H9 (cell line): Measurements from ENCODE around the gene KLF17. TPM values are rescaled to one million over a fixed set of nuclear protein-coding genes. Genes with fewer than 3 reads are reported as not detected.

Experiments used
- DNase-seq: peaks from one replicate; pipeline ENCODE4 v3.0.0-alpha.2; 2017
- H2AFZ ChIP-seq: one replicate; pipeline ENCODE4 v1.6.1; 2013; ENCODE audit warnings: mild to moderate bottlenecking, low read length, control low read depth, moderate library complexity
- H2AK5ac ChIP-seq: 2 replicates; pipeline ENCODE4 v1.6.1; 2013; ENCODE audit warnings: low read length, control low read depth, mixed read lengths; ENCODE audit not compliant: insufficient read length
- H2BK120ac ChIP-seq: one replicate; pipeline ENCODE4 v1.6.1; 2013; ENCODE audit warnings: low read depth, mild to moderate bottlenecking, low read length, control low read depth, inconsistent platforms; ENCODE audit not compliant: poor library complexity, severe bottlenecking
- H2BK12ac ChIP-seq: 2 replicates; pipeline ENCODE4 v1.6.1; 2013; ENCODE audit warnings: low read length, control low read depth, mixed read lengths, low read depth; ENCODE audit not compliant: insufficient read length
- H2BK15ac ChIP-seq: 2 replicates; pipeline ENCODE4 v1.6.1; 2013; ENCODE audit warnings: low read depth, low read length, control low read depth
- H2BK20ac ChIP-seq: one replicate; pipeline ENCODE4 v1.6.1; 2013; ENCODE audit warnings: low read depth, mild to moderate bottlenecking, low read length, control low read depth, inconsistent platforms; ENCODE audit not compliant: poor library complexity, severe bottlenecking
- H2BK5ac ChIP-seq: 2 replicates; pipeline ENCODE4 v1.6.1; 2013; ENCODE audit warnings: low read length, control low read depth, mixed read lengths; ENCODE audit not compliant: insufficient read length
- H3K14ac ChIP-seq: 2 replicates; pipeline ENCODE4 v1.6.1; 2013; ENCODE audit warnings: low read length, control low read depth; ENCODE audit not compliant: insufficient read depth
- H3K18ac ChIP-seq: 2 replicates; pipeline ENCODE4 v1.6.1; 2013; ENCODE audit warnings: low read depth, mild to moderate bottlenecking, mixed read lengths, low read length, control low read depth; ENCODE audit not compliant: insufficient read length
- H3K23ac ChIP-seq: 2 replicates; pipeline ENCODE4 v1.6.1; 2013; ENCODE audit warnings: low read length, control low read depth, mixed read lengths, low read depth; ENCODE audit not compliant: insufficient read length
- H3K23me2 ChIP-seq: 2 replicates; pipeline ENCODE4 v1.6.1; 2013; ENCODE audit warnings: low read depth, mild to moderate bottlenecking, mixed read lengths, low read length, control low read depth; ENCODE audit not compliant: insufficient read length, poor library complexity, severe bottlenecking
- H3K27ac ChIP-seq: 2 replicates; pipeline ENCODE4 v1.5.1; 2013; ENCODE audit warnings: low read length, control low read depth, mixed read lengths, low read depth; ENCODE audit not compliant: insufficient read length
- H3K27me3 ChIP-seq: 2 replicates; pipeline ENCODE4 v1.6.1; 2013; ENCODE audit warnings: low read length, control low read depth, inconsistent platforms; ENCODE audit not compliant: insufficient read depth
- H3K4ac ChIP-seq: 2 replicates; pipeline ENCODE4 v1.6.1; 2013; ENCODE audit warnings: low read depth, mild to moderate bottlenecking, control low read depth, inconsistent platforms, low read length, moderate library complexity
- H3K4me1 ChIP-seq: 2 replicates; pipeline ENCODE4 v1.6.1; 2013; ENCODE audit warnings: low read length, control low read depth, inconsistent platforms; ENCODE audit not compliant: insufficient read depth
- H3K4me2 ChIP-seq: 2 replicates; pipeline ENCODE4 v1.6.1; 2013; ENCODE audit warnings: low read length, control low read depth, mixed read lengths; ENCODE audit not compliant: insufficient read length, insufficient read depth
- H3K56ac ChIP-seq: 2 replicates; pipeline ENCODE4 v1.6.1; 2013; ENCODE audit warnings: low read depth, mild to moderate bottlenecking, mixed read lengths, low read length, control low read depth; ENCODE audit not compliant: insufficient read length
- H3K79me1 ChIP-seq: 2 replicates; pipeline ENCODE4 v1.6.1; 2013; ENCODE audit warnings: low read depth, mild to moderate bottlenecking, moderate library complexity, low read length, control low read depth, inconsistent platforms; ENCODE audit not compliant: insufficient read depth, poor library complexity, severe bottlenecking
- H3K79me2 ChIP-seq: 2 replicates; pipeline ENCODE4 v1.6.1; 2013; ENCODE audit warnings: low read length, control low read depth, inconsistent platforms; ENCODE audit not compliant: insufficient read depth
- H3K9ac ChIP-seq: 2 replicates; pipeline ENCODE4 v1.6.1; 2013; ENCODE audit warnings: low read length, control low read depth, mixed read lengths; ENCODE audit not compliant: insufficient read length; ENCODE audit errors: extremely low read depth
- H3K9me3 ChIP-seq: one replicate; pipeline ENCODE4 v1.6.1; 2013; ENCODE audit warnings: low read depth, low read length, inconsistent platforms; ENCODE audit not compliant: control insufficient read depth
- H3T11ph ChIP-seq: one replicate; pipeline ENCODE4 v1.6.1; 2013; ENCODE audit warnings: mild to moderate bottlenecking, low read length, control low read depth, inconsistent platforms
- H4K20me1 ChIP-seq: one replicate; pipeline ENCODE4 v1.6.1; 2013; ENCODE audit not compliant: control insufficient read depth, insufficient read length, insufficient read depth
- H4K5ac ChIP-seq: 2 replicates; pipeline ENCODE4 v1.6.1; 2013; ENCODE audit warnings: low read depth, mild to moderate bottlenecking, mixed read lengths, low read length, control low read depth; ENCODE audit not compliant: insufficient read length
- H4K8ac ChIP-seq: replicated peaks from 2 replicates; pipeline ENCODE4 v1.6.1; 2013; ENCODE audit warnings: low read length, control low read depth, mixed read lengths, low read depth; ENCODE audit not compliant: insufficient read length
- H4K91ac ChIP-seq: 2 replicates; pipeline ENCODE4 v1.6.1; 2013; ENCODE audit warnings: low read depth, mild to moderate bottlenecking, moderate library complexity, mixed read lengths, low read length, control low read depth; ENCODE audit not compliant: insufficient read length
- H3K27ac Mint-ChIP-seq, 3 experiments: 2 replicates in 2 of 3; 3 replicates in 1 of 3; pipeline ENCODE4 v1.8.0; 2020 to 2021; ENCODE audit warnings: mixed read lengths in 3 of 3, mild to moderate bottlenecking in 1 of 3, moderate library complexity in 1 of 3
- H3K27me3 Mint-ChIP-seq: 2 replicates; pipeline ENCODE4 v1.8.0; 2021; ENCODE audit warnings: low read depth, mild to moderate bottlenecking, moderate library complexity, mixed read lengths
- H3K36me3 Mint-ChIP-seq, 3 experiments: 2 replicates in 2 of 3; 3 replicates in 1 of 3; pipeline ENCODE4 v1.8.0; 2020 to 2021; ENCODE audit warnings: low read depth in 3 of 3, mixed read lengths in 3 of 3; ENCODE audit not compliant: insufficient read depth in 1 of 3
- H3K4me1 Mint-ChIP-seq, 2 experiments: 2 replicates each; pipeline ENCODE4 v1.8.0; 2020; ENCODE audit warnings: mixed read lengths in 2 of 2
- H3K4me3 Mint-ChIP-seq, 2 experiments: 2 replicates in 1 of 2; 3 replicates in 1 of 2; pipeline ENCODE4 v1.8.0; 2020 to 2021; ENCODE audit warnings: mild to moderate bottlenecking in 2 of 2, mixed read lengths in 2 of 2, moderate library complexity in 1 of 2
- H3K9me3 Mint-ChIP-seq, 2 experiments: 2 replicates in 1 of 2; 3 replicates in 1 of 2; pipeline ENCODE4 v1.8.0; 2020; ENCODE audit warnings: mild to moderate bottlenecking in 2 of 2, mixed read lengths in 2 of 2, moderate library complexity in 1 of 2
- WGBS: extraction: QIAGEN DNeasy Blood & Tissue Kit; methylation state at CpG from one replicate; pipeline ENCODE4 v1.1.7; 2013; ENCODE audit warnings: missing lambda C conversion rate, low lambda C conversion rate, mixed read lengths; ENCODE audit not compliant: insufficient read length; ENCODE audit errors: extremely low coverage; 5-methylcytosine and 5-hydroxymethylcytosine counted together
- total RNA-seq: library from RNA; stranded (reverse); gene quantifications from 2 replicates; pipeline ENCODE4 v1.2.1, GENCODE V29; 2021
- TF ChIP-seq, protein P1 (sequence below): fragments of 200-600 bp; sonication (generic); conservative IDR thresholded peaks from 3 replicates; pipeline ENCODE4 v1.8.0; 2021; ENCODE audit warnings: antibody characterized with exemption, mild to moderate bottlenecking

The KLF17 gene
- total RNA-seq, 1 experiment from 2014 or later: 0.09 TPM

DNA sequence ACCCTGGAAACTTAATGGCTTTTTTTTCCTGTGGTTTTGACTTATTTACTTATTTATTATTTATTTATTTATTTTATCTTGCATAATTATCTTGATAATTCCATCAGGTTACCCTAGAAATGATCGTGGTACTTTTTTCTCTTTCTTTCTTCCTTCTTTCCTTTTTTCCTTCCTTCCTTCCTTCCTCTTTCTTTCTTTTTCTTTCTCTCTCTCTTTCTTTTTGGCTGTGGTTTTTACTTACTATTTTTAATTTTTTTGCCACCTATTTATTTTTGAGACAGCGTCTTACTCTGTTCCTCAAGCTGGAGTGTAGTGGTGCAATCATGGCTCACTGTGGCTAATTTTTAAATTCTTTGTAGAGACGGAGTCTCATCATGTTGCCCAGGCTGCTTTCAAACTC lies 29.0 kb downstream of the KLF17 start:
- Histone ChIP-seq H3K27ac (no peak overlapping the region), H3K14ac (no peak overlapping the region), H3K4me2 (no peak overlapping the region), H3K79me2 (no peaks in the 10 kb centered on the region), H2BK120ac (no peak overlapping the region), H3K4ac (no peak overlapping the region), H2BK20ac (no peak overlapping the region), H3K4me1 (0 out of 2 replicates have a peak, but pooled peaks cover 3% of the 10 kb centered on the region), H3K9ac (no peak overlapping the region), H2BK15ac (no peak overlapping the region), H4K20me1 (no peaks in the 10 kb centered on the region), H2AFZ (no peak overlapping the region), H3T11ph (no peak overlapping the region), H3K23me2 (no peaks in the 10 kb centered on the region), H4K5ac (no peak overlapping the region), H4K91ac (no peak overlapping the region), H4K8ac (no peak overlapping the region), H3K18ac (no peak overlapping the region), H3K56ac (no peak overlapping the region), H2AK5ac (no peak overlapping the region), H3K79me1 (no peaks in the 10 kb centered on the region), H2BK5ac (no peak overlapping the region), H2BK12ac (no peak overlapping the region), H3K23ac (no peak overlapping the region), H3K9me3 (no peaks in the 10 kb centered on the region), H3K27me3 (no peaks in the 10 kb centered on the region)
- Mint-ChIP-seq H3K4me3 (no peak overlapping the region), H3K9me3 (peaks cover 12 to 22% of the 10 kb centered on the region in 2 experiments), H3K4me1 (peaks cover 14 to 15% of the 10 kb centered on the region in 2 experiments), H3K27me3 (no peaks in the 10 kb centered on the region), H3K27ac (no peak overlapping the region), H3K36me3 (peaks cover 0 to 22% (median 5%) of the 10 kb centered on the region in 3 experiments; a peak in 5 of 7 replicates)
- no peak for DNase-seq
- TF ChIP-seq, protein P1, sequence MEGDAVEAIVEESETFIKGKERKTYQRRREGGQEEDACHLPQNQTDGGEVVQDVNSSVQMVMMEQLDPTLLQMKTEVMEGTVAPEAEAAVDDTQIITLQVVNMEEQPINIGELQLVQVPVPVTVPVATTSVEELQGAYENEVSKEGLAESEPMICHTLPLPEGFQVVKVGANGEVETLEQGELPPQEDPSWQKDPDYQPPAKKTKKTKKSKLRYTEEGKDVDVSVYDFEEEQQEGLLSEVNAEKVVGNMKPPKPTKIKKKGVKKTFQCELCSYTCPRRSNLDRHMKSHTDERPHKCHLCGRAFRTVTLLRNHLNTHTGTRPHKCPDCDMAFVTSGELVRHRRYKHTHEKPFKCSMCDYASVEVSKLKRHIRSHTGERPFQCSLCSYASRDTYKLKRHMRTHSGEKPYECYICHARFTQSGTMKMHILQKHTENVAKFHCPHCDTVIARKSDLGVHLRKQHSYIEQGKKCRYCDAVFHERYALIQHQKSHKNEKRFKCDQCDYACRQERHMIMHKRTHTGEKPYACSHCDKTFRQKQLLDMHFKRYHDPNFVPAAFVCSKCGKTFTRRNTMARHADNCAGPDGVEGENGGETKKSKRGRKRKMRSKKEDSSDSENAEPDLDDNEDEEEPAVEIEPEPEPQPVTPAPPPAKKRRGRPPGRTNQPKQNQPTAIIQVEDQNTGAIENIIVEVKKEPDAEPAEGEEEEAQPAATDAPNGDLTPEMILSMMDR: no peak
- WGBS: no CpG with 5 or more reads among the region's 3 CpGs
